H1 (cell line): ENCODE measurements around the gene CRABP2. TPM values are rescaled to one million over a fixed set of nuclear protein-coding genes. Genes with fewer than 3 reads are reported as not detected.

Experiments
- ATF3 ChIP-seq: IDR thresholded peaks from 2 replicates; pipeline ENCODE4 v1.6.1; 2011; ENCODE audit warnings: low read depth, mild to moderate bottlenecking, low read length; ENCODE audit not compliant: insufficient read depth
- CHD2 ChIP-seq: IDR thresholded peaks from 2 replicates; pipeline ENCODE4 v1.6.1; 2012; ENCODE audit warnings: low read length, improper control_type of control experiment
- CTCF ChIP-seq, 3 experiments: IDR thresholded peaks; 1 replicate in 2 of 3; 2 replicates in 1 of 3; pipeline versions ENCODE4 v1.5.1 to v1.6.1; 2011; ENCODE audit warnings: low read length in 3 of 3, mild to moderate bottlenecking in 3 of 3, inconsistent platforms in 2 of 3, low read depth in 1 of 3, moderate library complexity in 1 of 3; ENCODE audit not compliant: insufficient read depth in 1 of 3; ENCODE audit errors: control extremely low read depth in 1 of 3
- HDAC6 ChIP-seq: IDR thresholded peaks from one replicate; pipeline ENCODE4 v1.7.1; 2012; ENCODE audit warnings: low read depth, mild to moderate bottlenecking, inconsistent platforms, low read length, moderate library complexity
- KDM4A ChIP-seq: IDR thresholded peaks from one replicate; pipeline ENCODE4 v1.7.1; 2012; ENCODE audit warnings: low read depth, mild to moderate bottlenecking, moderate library complexity, low read length, inconsistent platforms; ENCODE audit not compliant: severe bottlenecking
- MAFK ChIP-seq: IDR thresholded peaks from 2 replicates; pipeline ENCODE4 v1.6.1; 2012; ENCODE audit warnings: low read depth, mild to moderate bottlenecking, improper control_type of control experiment, low read length
- NRF1 ChIP-seq: IDR thresholded peaks from 2 replicates; pipeline ENCODE4 v1.6.1; 2011; ENCODE audit warnings: mild to moderate bottlenecking, low read depth, low read length, improper control_type of control experiment
- PHF8 ChIP-seq: fragments of 200-600 bp; sonication (generic); conservative IDR thresholded peaks from 2 replicates; pipeline ENCODE4 v1.7.1; 2012; ENCODE audit warnings: low read depth, mild to moderate bottlenecking, inconsistent platforms, low read length, moderate library complexity
- POLR2A ChIP-seq, 2 experiments: IDR thresholded peaks; 1 replicate in 1 of 2; 2 replicates in 1 of 2; pipeline ENCODE4 v1.6.1; 2011; ENCODE audit warnings: low read depth in 2 of 2, low read length in 2 of 2, mild to moderate bottlenecking in 2 of 2; ENCODE audit errors: control extremely low read depth in 1 of 2
- POLR2AphosphoS5 ChIP-seq: IDR thresholded peaks from 2 replicates; pipeline ENCODE4 v1.6.1; 2011; ENCODE audit warnings: low read depth, low read length
- POU5F1 ChIP-seq: IDR thresholded peaks from 2 replicates; pipeline ENCODE4 v1.6.1; 2011; ENCODE audit warnings: low read depth, mild to moderate bottlenecking, low read length, moderate library complexity
- RXRA ChIP-seq: IDR thresholded peaks from 2 replicates; pipeline ENCODE4 v1.6.1; 2011; ENCODE audit warnings: low read depth, mild to moderate bottlenecking, low read length, moderate library complexity; ENCODE audit not compliant: insufficient read depth
- SIN3A ChIP-seq, 2 experiments: IDR thresholded peaks in 1 of 2; conservative IDR thresholded peaks in 1 of 2; 2 replicates each; pipeline ENCODE4 v1.6.1; 2011 to 2012; ENCODE audit warnings: low read length in 2 of 2, improper control_type of control experiment in 1 of 2, low read depth in 1 of 2, mild to moderate bottlenecking in 1 of 2
- SP1 ChIP-seq: IDR thresholded peaks from 2 replicates; pipeline ENCODE4 v1.6.1; 2011; ENCODE audit warnings: low read depth, low read length
- SP4 ChIP-seq: IDR thresholded peaks from 2 replicates; pipeline ENCODE4 v1.6.1; 2012; ENCODE audit warnings: low read length, inconsistent platforms
- SUZ12 ChIP-seq: fragments of 200-600 bp; sonication (generic); IDR thresholded peaks from 2 replicates; pipeline ENCODE4 v1.6.1; 2012; ENCODE audit warnings: mild to moderate bottlenecking, inconsistent platforms, low read length, moderate library complexity, mixed read lengths
- TAF1 ChIP-seq: IDR thresholded peaks from 2 replicates; pipeline ENCODE4 v1.6.1; 2011; ENCODE audit warnings: mild to moderate bottlenecking, low read depth, low read length
- TAF7 ChIP-seq: optimal IDR thresholded peaks from 2 replicates; pipeline ENCODE3; 2011; ENCODE audit warnings: low read depth, mild to moderate bottlenecking, inconsistent platforms, low read length, moderate library complexity, borderline replicate concordance
- TBP ChIP-seq: IDR thresholded peaks from 2 replicates; pipeline ENCODE4 v1.6.1; 2011; ENCODE audit warnings: low read depth, low read length, improper control_type of control experiment
- ZNF274 ChIP-seq: IDR thresholded peaks from 2 replicates; pipeline ENCODE4 v1.7.0; 2012; ENCODE audit warnings: low read length, borderline replicate concordance; ENCODE audit errors: extremely low read depth
- polyA plus RNA-seq, 7 experiments: library from polyadenylated mRNA; depleted of rRNA in 3 of 7; stranded (reverse) in 5 of 7; unstranded in 2 of 7; fragments of >200 nt in 5 of 7; fragments of 200-250 nt in 2 of 7; gene quantifications; 1 replicate in 5 of 7; 2 replicates in 1 of 7; 4 replicates in 1 of 7; pipeline versions ENCODE4 v1.2.1 to v1.2.3, GENCODE V29; 2011 to 2013; ENCODE audit warnings: missing spikeins in 2 of 7, mixed read lengths in 2 of 7
- total RNA-seq: library from RNA; stranded (reverse); fragmentation: NEBNext Ultra II Directional; extraction: Animal tissue kit (Norgen Biotek cat#: 25700); gene quantifications from 2 replicates; pipeline ENCODE4 v1.2.1, GENCODE V29; 2021

CRABP2 gene
- total and polyA plus RNA-seq, 2 of the 8 experiments (the other 6 are each of a cell fraction or from before 2014, with no cell fraction given) = 69.2 to 119 TPM

DNA sequence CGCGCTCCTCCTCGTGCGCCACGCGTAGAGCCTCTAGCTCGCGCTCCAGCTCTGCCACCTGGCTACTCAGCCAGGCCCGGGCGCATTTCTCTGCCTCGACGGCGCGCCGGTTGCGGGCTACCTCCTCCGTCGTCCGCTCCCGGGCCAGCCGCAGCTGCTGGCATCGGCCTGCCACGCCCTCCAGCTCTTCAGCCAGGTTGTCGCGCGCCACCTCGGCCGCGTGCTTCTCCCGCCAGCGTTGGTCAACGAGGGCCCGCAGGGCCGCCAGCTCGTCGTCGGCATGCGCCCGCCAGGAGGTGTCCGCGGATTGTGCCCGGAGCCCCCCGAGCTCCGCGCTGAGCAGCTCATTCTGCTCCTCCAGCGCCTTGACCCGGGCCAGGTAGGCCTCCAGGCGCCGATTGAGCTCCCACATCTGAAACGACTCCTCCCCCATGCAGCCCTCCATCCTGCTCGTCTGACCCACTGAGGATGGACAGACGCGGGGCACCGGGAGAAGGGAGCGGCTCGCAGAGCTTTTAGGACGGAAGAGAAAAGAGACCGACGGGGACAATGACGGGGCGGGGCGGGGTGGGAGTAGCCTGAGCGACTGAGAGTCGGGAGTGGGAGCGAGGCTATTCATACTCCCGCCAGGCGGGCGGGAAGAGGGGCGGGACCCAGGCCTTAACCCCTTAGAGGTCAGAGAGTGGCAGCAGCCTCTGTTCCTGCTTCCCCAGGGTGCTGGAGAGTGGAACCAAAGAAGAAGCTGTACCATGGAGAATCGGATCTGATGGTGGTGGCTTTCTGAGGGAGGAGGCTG lies 28.4 kb downstream of the CRABP2 start, which contains the start of gene NES (continued):
- TF ChIP-seq ATF3 = no peak
- TF ChIP-seq HDAC6 = no peak
- TF ChIP-seq POLR2A (IDR thresholded peaks at IDR 0.05; ENCODE audit: control extremely low read depth in 1 of 2, low read depth in 2 of 2, low read length in 2 of 2) = peak in 1 of 2 experiments; percentile 79; a peak in 2 of 3 replicates
- peak; percentile 95 for TF ChIP-seq TAF1
- TF ChIP-seq TBP = peak; percentile 95
- peak; percentile 68 for TF ChIP-seq KDM4A
- TF ChIP-seq SUZ12 = no peak
- no peak for TF ChIP-seq ZNF274
- TF ChIP-seq RXRA = no peak
- TF ChIP-seq CTCF (IDR thresholded peaks at IDR 0.05; ENCODE audit: control extremely low read depth in 1 of 3, insufficient read depth in 1 of 3, low read depth in 1 of 3, low read length in 3 of 3) = no peak; a peak in 1 of 4 replicates
- no peak for TF ChIP-seq POU5F1
- peak; percentile 56; the same call in 1 of the 2 replicates for TF ChIP-seq POLR2AphosphoS5
- TF ChIP-seq MAFK = no peak
- peak; percentile 65 for TF ChIP-seq PHF8
- peak; percentile 90 for TF ChIP-seq TAF7
- TF ChIP-seq NRF1 = no peak
- peak; percentile 21 to 79; a peak in 1 of 4 replicates for TF ChIP-seq SIN3A (conservative IDR thresholded peaks at IDR 0.05 in 1 of 2, IDR thresholded peaks at IDR 0.05 in 1 of 2; ENCODE audit: low read depth in 1 of 2, low read length in 2 of 2)
- TF ChIP-seq SP1 = peak; percentile 83
- 0 out of 2 replicates have a peak, but pooled peaks have one; percentile 17 for TF ChIP-seq SP4
- no peak for TF ChIP-seq CHD2
